Transverse colon (tissue), 4 donors: Measurements from ENCODE around the gene ACSS3.

ENCODE experiments used
- EP300 ChIP-seq: sonication (generic); formaldehyde crosslinking; IDR thresholded peaks from one replicate; pipeline ENCODE4 v1.6.1; 2017; ENCODE audit warnings: antibody characterized with exemption, low read depth
- POLR2A ChIP-seq: fragments of 450-650 bp; IDR thresholded peaks from one replicate; pipeline ENCODE4 v1.6.1; 2016; ENCODE audit warnings: antibody characterized with exemption, mild to moderate bottlenecking, moderate library complexity
- POLR2AphosphoS5 ChIP-seq, 3 donors: sonication (generic); formaldehyde crosslinking; IDR thresholded peaks; one replicate each; pipeline ENCODE4 v1.6.1; 2016; ENCODE audit warnings: antibody characterized with exemption in 3 of 3
- TF ChIP-seq, protein P1 (sequence below), 5 experiments: fragments of 200-600 bp in 3 of 5; fragments of 450-650 bp in 2 of 5; sonication (generic) in 3 of 5; IDR thresholded peaks; 1 replicate in 2 of 5; 2 replicates in 3 of 5; pipeline ENCODE4 v1.5.1; 2016 to 2017; ENCODE audit warnings: antibody characterized with exemption in 5 of 5, inconsistent platforms in 3 of 5, mild to moderate bottlenecking in 2 of 5, moderate library complexity in 1 of 5

DNA sequence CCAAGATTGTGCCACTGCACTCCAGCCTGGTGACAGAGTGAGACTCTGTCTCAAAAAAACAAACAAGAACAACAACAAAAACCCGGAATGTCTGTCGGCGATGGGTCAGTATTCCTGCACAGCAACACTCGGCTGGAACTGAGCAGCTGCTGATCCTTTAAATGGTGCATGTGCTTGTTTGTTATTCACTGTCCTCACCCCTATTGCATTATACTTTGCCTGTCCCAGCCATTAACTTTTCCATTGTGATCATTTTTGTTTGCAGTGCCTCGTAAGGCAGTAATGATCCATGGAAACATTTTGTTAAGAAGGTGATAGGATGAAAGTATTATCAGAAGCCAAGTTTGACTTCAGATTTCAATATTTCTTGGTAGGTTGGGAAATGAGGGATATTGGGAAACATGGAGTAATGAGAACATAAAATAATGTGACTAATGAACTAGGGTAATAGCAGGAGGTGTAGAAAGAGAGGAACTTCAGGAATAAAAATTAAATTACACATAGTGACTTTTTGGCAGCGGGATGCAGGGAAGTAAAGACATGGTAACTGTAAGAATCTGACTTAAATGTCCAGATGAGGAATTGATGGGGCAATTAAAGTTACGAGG lies 6.1 kb downstream of the ACSS3 start:
- TF ChIP-seq, protein P1, sequence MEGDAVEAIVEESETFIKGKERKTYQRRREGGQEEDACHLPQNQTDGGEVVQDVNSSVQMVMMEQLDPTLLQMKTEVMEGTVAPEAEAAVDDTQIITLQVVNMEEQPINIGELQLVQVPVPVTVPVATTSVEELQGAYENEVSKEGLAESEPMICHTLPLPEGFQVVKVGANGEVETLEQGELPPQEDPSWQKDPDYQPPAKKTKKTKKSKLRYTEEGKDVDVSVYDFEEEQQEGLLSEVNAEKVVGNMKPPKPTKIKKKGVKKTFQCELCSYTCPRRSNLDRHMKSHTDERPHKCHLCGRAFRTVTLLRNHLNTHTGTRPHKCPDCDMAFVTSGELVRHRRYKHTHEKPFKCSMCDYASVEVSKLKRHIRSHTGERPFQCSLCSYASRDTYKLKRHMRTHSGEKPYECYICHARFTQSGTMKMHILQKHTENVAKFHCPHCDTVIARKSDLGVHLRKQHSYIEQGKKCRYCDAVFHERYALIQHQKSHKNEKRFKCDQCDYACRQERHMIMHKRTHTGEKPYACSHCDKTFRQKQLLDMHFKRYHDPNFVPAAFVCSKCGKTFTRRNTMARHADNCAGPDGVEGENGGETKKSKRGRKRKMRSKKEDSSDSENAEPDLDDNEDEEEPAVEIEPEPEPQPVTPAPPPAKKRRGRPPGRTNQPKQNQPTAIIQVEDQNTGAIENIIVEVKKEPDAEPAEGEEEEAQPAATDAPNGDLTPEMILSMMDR (IDR thresholded peaks at IDR 0.05), result no peak
- no peak for TF ChIP-seq POLR2A
- no peak for TF ChIP-seq POLR2AphosphoS5 (IDR thresholded peaks at IDR 0.05)
- TF ChIP-seq EP300, result no peak
